Stimulated activated naive CD4-positive, alpha-beta T cell (primary cell): ENCODE data around the gene TMTC2.

Experiments
- DNase-seq, 6 experiments: peaks; one replicate each; lab custom pipeline; 2025; lab: John Stamatoyannopoulos, UW

TMTC2 gene

GRCh38 chr12:82954064-82954463 lies 267.4 kb downstream of the TMTC2 start:
- DNase-seq = no peak

GRCh38 chr12:82954572-82954971 lies 267.9 kb downstream of the TMTC2 start:
- no peak for DNase-seq

GRCh38 chr12:82955043-82955442 lies 268.3 kb downstream of the TMTC2 start:
- DNase-seq = no peak

GRCh38 chr12:82958966-82959365 lies 272.3 kb downstream of the TMTC2 start:
- no peak for DNase-seq

- DNase-seq = no peak
Measured at GRCh38 chr12:82959821-82960220, 273.1 kb downstream of the TMTC2 start.

GRCh38 chr12:82961835-82962234 lies 275.1 kb downstream of the TMTC2 start:
- no peak for DNase-seq

- no peak for DNase-seq
Measured at GRCh38 chr12:82963956-82964355, 277.2 kb downstream of the TMTC2 start.

GRCh38 chr12:82964446-82964845 lies 277.7 kb downstream of the TMTC2 start:
- DNase-seq = no peak

GRCh38 chr12:82966001-82966559 lies 279.4 kb downstream of the TMTC2 start:
- DNase-seq = no peak

GRCh38 chr12:82968631-82969367 lies 282.1 kb downstream of the TMTC2 start:
- DNase-seq = no peak

GRCh38 chr12:82970614-82971013 lies 283.9 kb downstream of the TMTC2 start:
- DNase-seq = no peak

GRCh38 chr12:82971584-82971983 lies 284.9 kb downstream of the TMTC2 start:
- no peak for DNase-seq

GRCh38 chr12:82972624-82973023 lies 285.9 kb downstream of the TMTC2 start:
- no peak for DNase-seq

GRCh38 chr12:82973592-82973991 lies 286.9 kb downstream of the TMTC2 start:
- no peak for DNase-seq

- no peak for DNase-seq
Measured at GRCh38 chr12:82981150-82981549, 294.4 kb downstream of the TMTC2 start.

GRCh38 chr12:82994117-82994516 lies 307.4 kb downstream of the TMTC2 start:
- DNase-seq = no peak

- no peak for DNase-seq
Measured at GRCh38 chr12:82996168-82996812, 309.6 kb downstream of the TMTC2 start.

- no peak for DNase-seq
Measured at GRCh38 chr12:82998509-82998908, 311.8 kb downstream of the TMTC2 start.

- no peak for DNase-seq
Measured at GRCh38 chr12:83003026-83003425, 316.3 kb downstream of the TMTC2 start.

- DNase-seq = no peak
Measured at GRCh38 chr12:83005534-83006197, 319.0 kb downstream of the TMTC2 start.

GRCh38 chr12:83008703-83009102 lies 322.0 kb downstream of the TMTC2 start:
- DNase-seq = no peak

- no peak for DNase-seq
Measured at GRCh38 chr12:83010169-83010804, 323.6 kb downstream of the TMTC2 start.
